GM12878 (cell line): ENCODE data around the gene MS4A7.

Experiments
- BHLHE40 ChIP-seq, 2 experiments: fragments of 450-650 bp in 1 of 2; IDR thresholded peaks; 2 replicates each; pipeline ENCODE4 v1.6.1; 2011 to 2017; ENCODE audit warnings: low read depth in 2 of 2, borderline replicate concordance in 1 of 2, improper control_type of control experiment in 1 of 2, low read length in 1 of 2, mild to moderate bottlenecking in 1 of 2
- BRCA1 ChIP-seq: IDR thresholded peaks from 2 replicates; pipeline ENCODE4 v1.6.1; 2011; ENCODE audit warnings: low read depth, low read length, improper control_type of control experiment
- EGR1 ChIP-seq, 2 experiments: IDR thresholded peaks; 1 replicate in 1 of 2; 2 replicates in 1 of 2; pipeline ENCODE4 v1.6.1; 2011 to 2012; ENCODE audit warnings: low read depth in 2 of 2, low read length in 2 of 2, borderline replicate concordance in 1 of 2, mild to moderate bottlenecking in 1 of 2, moderate library complexity in 1 of 2
- GABPA ChIP-seq: IDR thresholded peaks from 2 replicates; pipeline ENCODE4 v1.6.1; 2014; ENCODE audit warnings: antibody characterized with exemption, low read depth, mild to moderate bottlenecking, inconsistent platforms
- JUNB ChIP-seq: IDR thresholded peaks from 2 replicates; pipeline ENCODE4 v1.6.1; 2016; ENCODE audit warnings: antibody characterized with exemption, mild to moderate bottlenecking
- POU2F2 ChIP-seq: IDR thresholded peaks from 3 replicates; pipeline ENCODE4 v1.6.1; 2011; ENCODE audit warnings: low read depth, mild to moderate bottlenecking, low read length, borderline replicate concordance
- SIN3A ChIP-seq: IDR thresholded peaks from 2 replicates; pipeline ENCODE4 v1.6.1; 2012; ENCODE audit warnings: low read depth, low read length, improper control_type of control experiment
- TF ChIP-seq, protein P1 (sequence below): IDR thresholded peaks from 2 replicates; pipeline ENCODE4 v1.6.1; 2011; ENCODE audit warnings: mild to moderate bottlenecking, low read depth, low read length, moderate library complexity; ENCODE audit not compliant: insufficient replicate concordance
- TF ChIP-seq, protein P2 (sequence below), 3 experiments: IDR thresholded peaks in 2 of 3; conservative IDR thresholded peaks in 1 of 3; 2 replicates each; pipeline ENCODE4 v1.5.1; 2011; ENCODE audit warnings: low read depth in 3 of 3, low read length in 3 of 3, mild to moderate bottlenecking in 3 of 3, control low read depth in 2 of 3, moderate library complexity in 2 of 3, inconsistent platforms in 1 of 3, mixed read lengths in 1 of 3; ENCODE audit not compliant: control insufficient read depth in 2 of 3, insufficient read depth in 1 of 3; ENCODE audit errors: extremely low read depth in 1 of 3

DNA sequence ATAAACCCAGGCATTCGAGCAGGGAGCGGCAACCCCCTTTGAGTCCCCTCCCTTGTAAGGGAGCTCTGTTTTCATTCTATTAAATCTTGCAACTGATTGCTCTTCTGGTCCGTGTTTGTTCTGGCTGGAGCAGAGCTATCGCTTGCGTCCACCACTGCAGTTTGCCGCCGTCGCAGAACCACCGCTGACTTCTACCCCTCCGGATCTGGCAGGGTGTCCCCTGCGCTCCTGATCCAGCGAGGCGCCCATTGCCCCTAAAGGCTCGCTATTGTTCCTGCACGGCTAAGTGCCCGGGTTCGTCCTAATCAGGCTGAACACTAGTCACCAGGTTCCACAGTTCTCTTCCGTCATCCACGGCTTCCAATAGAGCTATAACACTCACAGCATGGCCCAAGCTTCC, 10.4 kb upstream of the MS4A7 start:
- TF ChIP-seq, protein P1, sequence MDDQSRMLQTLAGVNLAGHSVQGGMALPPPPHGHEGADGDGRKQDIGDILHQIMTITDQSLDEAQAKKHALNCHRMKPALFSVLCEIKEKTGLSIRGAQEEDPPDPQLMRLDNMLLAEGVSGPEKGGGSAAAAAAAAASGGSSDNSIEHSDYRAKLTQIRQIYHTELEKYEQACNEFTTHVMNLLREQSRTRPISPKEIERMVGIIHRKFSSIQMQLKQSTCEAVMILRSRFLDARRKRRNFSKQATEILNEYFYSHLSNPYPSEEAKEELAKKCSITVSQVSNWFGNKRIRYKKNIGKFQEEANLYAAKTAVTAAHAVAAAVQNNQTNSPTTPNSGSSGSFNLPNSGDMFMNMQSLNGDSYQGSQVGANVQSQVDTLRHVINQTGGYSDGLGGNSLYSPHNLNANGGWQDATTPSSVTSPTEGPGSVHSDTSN: no peak
- TF ChIP-seq BRCA1: no peak
- no peak for TF ChIP-seq EGR1 (IDR thresholded peaks at IDR 0.05; ENCODE audit: borderline replicate concordance in 1 of 2, low read depth in 2 of 2, low read length in 2 of 2)
- TF ChIP-seq JUNB: no peak
- TF ChIP-seq, protein P2, sequence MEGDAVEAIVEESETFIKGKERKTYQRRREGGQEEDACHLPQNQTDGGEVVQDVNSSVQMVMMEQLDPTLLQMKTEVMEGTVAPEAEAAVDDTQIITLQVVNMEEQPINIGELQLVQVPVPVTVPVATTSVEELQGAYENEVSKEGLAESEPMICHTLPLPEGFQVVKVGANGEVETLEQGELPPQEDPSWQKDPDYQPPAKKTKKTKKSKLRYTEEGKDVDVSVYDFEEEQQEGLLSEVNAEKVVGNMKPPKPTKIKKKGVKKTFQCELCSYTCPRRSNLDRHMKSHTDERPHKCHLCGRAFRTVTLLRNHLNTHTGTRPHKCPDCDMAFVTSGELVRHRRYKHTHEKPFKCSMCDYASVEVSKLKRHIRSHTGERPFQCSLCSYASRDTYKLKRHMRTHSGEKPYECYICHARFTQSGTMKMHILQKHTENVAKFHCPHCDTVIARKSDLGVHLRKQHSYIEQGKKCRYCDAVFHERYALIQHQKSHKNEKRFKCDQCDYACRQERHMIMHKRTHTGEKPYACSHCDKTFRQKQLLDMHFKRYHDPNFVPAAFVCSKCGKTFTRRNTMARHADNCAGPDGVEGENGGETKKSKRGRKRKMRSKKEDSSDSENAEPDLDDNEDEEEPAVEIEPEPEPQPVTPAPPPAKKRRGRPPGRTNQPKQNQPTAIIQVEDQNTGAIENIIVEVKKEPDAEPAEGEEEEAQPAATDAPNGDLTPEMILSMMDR (IDR thresholded peaks at IDR 0.05 in 2 of 3, conservative IDR thresholded peaks at IDR 0.05 in 1 of 3; ENCODE audit: control insufficient read depth in 2 of 3, extremely low read depth in 1 of 3, insufficient read depth in 1 of 3, low read depth in 3 of 3, low read length in 3 of 3): no peak
- TF ChIP-seq POU2F2: no peak
- no peak for TF ChIP-seq SIN3A
- TF ChIP-seq BHLHE40 (IDR thresholded peaks at IDR 0.05; ENCODE audit: borderline replicate concordance in 1 of 2, low read depth in 2 of 2, low read length in 1 of 2): no peak
- no peak for TF ChIP-seq GABPA
